Testis (tissue), 2 donors: ENCODE results near the gene CYFIP2.

Source experiments
- CTCF ChIP-seq, 3 experiments: fragments of 450-650 bp in 2 of 3; fragments of 200-600 bp in 1 of 3; sonication (generic) in 1 of 3; IDR thresholded peaks; one replicate each; pipeline ENCODE4 v1.5.1; 2016 to 2019; ENCODE audit warnings: antibody characterized with exemption in 3 of 3, mild to moderate bottlenecking in 2 of 3, moderate library complexity in 1 of 3
- POLR2A ChIP-seq: fragments of 450-650 bp; IDR thresholded peaks from one replicate; pipeline ENCODE4 v1.6.1; 2017; ENCODE audit warnings: antibody characterized with exemption, mild to moderate bottlenecking, moderate library complexity

- TF ChIP-seq CTCF (IDR thresholded peaks at IDR 0.05): no peak
- no peak for TF ChIP-seq POLR2A
These were observed 99.8 kb downstream of the CYFIP2 start for GRCh38 chr5:157365732-157366131.
